Osteoblast (primary cell): Measurements from ENCODE around the gene PRRX1. TPM values are rescaled to one million over a fixed set of nuclear protein-coding genes. Genes with fewer than 3 reads are reported as not detected.

Experiments used
- DNase-seq: peaks from one replicate; pipeline ENCODE4 v3.0.0; 2011; ENCODE audit warnings: low spot score, mixed read lengths; ENCODE audit not compliant: insufficient read length; ENCODE audit errors: missing footprints
- H2AFZ ChIP-seq: 2 replicates; pipeline ENCODE4 v1.6.0; 2011; ENCODE audit warnings: mild to moderate bottlenecking, low read length
- H3K27ac ChIP-seq: 2 replicates; pipeline ENCODE4 v1.5.1; 2011; ENCODE audit warnings: mild to moderate bottlenecking, low read depth, low read length, moderate library complexity
- H3K27me3 ChIP-seq: 2 replicates; pipeline ENCODE4 v1.6.0; 2012; ENCODE audit warnings: mild to moderate bottlenecking, control low read depth, inconsistent platforms, low read length, moderate library complexity; ENCODE audit not compliant: insufficient read depth
- H3K36me3 ChIP-seq: 2 replicates; pipeline ENCODE4 v1.5.1; 2011; ENCODE audit warnings: mild to moderate bottlenecking, low read length, control low read depth, moderate library complexity; ENCODE audit not compliant: insufficient read depth
- H3K4me1 ChIP-seq: 2 replicates; pipeline ENCODE4 v1.5.1; 2011; ENCODE audit warnings: mild to moderate bottlenecking, low read length, control low read depth, moderate library complexity; ENCODE audit not compliant: insufficient read depth
- H3K4me2 ChIP-seq: 2 replicates; pipeline ENCODE4 v1.6.0; 2011; ENCODE audit warnings: mild to moderate bottlenecking, low read length; ENCODE audit not compliant: insufficient read depth
- H3K4me3 ChIP-seq: fragments of 200-600 bp; sonication (generic); 3 replicates; pipeline ENCODE4 v1.5.1; 2012; ENCODE audit warnings: mild to moderate bottlenecking, low read length, inconsistent platforms; ENCODE audit not compliant: insufficient read depth
- H3K79me2 ChIP-seq: 2 replicates; pipeline ENCODE4 v1.6.0; 2012; ENCODE audit warnings: mild to moderate bottlenecking, low read length, control low read depth, inconsistent platforms; ENCODE audit not compliant: insufficient read depth
- H3K9me3 ChIP-seq: 2 replicates; pipeline ENCODE4 v1.5.1; 2011; ENCODE audit warnings: low read depth, low read length, control low read depth
- H4K20me1 ChIP-seq: 2 replicates; pipeline ENCODE4 v1.6.0; 2012; ENCODE audit warnings: mild to moderate bottlenecking, low read length, control low read depth; ENCODE audit not compliant: insufficient read depth
- total RNA-seq: library from RNA; depleted of rRNA; stranded (reverse); fragments of >200 nt; gene quantifications from 2 replicates; pipeline ENCODE4 v1.2.3, GENCODE V29; 2012
- TF ChIP-seq, protein P1 (sequence below): IDR thresholded peaks from 2 replicates; pipeline ENCODE4 v1.5.1; 2011; ENCODE audit warnings: mild to moderate bottlenecking, low read depth, low read length, moderate library complexity; ENCODE audit errors: extremely low read depth

The PRRX1 gene
- total RNA-seq, 1 donor, result 307 TPM

DNA sequence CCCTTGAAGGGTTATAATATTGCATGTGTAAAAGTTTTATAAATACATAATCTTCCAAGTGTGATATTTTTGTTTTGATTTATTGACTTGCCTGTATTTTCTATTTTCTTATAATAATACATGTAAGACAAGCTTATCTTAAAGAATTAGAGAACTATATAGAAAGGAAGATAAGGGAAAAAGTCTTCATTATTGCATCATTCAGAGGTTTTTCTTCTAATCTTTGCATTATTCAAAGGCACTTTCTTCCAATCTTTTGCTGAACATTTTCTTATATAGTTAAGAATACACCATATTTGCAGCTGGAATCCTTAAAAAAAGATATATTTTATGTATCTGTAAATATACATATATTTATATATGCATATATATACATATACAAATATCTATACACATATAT is 33.4 kb downstream of the PRRX1 start:
- Histone ChIP-seq H3K27ac (peak overlapping the region; percentile 86), H3K4me2 (no peak overlapping the region), H4K20me1 (no peaks in the 10 kb centered on the region)

DNA sequence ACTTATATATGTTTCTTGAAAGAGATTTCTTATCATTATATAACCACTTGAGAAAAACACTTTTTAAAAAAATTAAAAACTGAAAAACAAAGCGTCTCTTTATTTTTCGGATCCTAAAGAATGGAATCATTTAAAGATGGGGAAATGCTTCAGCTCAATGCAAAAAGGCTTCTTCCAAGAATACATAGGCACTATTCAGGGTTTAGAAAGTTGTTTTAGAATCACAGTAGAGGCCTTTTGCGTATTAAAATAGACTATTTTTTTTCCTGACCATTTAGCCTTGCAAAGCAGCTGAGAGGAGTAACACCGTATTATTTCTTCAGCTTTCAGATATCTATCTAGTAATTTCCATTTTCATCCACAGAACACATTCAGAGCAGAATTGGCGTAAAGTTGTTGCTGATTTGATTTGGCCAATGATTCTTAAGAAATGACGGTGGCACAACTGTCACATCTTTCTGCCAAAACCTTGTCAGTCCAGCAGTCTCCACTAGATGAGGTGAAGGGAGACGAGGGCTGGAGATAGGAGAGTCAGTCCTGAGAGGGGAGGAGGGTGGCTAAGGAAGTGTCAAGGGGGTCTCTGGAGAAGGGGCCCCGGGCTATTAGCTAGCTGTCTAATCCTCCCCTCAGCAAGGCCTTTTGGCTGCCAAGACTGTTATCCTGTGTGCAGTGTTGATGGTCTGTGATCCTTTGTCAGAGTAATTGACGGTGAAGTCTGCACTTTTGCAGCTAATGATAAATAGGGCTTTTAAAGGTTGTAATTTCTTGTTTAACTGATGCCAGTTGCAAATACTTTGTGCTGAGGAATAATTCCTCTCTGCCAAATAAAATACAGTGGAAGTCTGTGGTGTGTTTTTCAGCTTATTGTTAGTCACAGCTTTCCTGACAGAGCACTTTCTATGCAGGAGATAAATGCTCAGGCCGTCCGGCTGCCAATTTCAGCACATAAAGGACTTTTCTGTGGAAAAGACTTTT is 34.7 kb downstream of the PRRX1 start:
- peaks cover 76% of the 10 kb centered on the region for H3K4me1 ChIP-seq
- H3K4me2 ChIP-seq, result peak overlapping the region; percentile 69
- peaks cover 76% of the 10 kb centered on the region for H3K79me2 ChIP-seq
- H3K27ac ChIP-seq, result peak overlapping the region; percentile 89
- peak; percentile 76 for DNase-seq
- TF ChIP-seq, protein P1, sequence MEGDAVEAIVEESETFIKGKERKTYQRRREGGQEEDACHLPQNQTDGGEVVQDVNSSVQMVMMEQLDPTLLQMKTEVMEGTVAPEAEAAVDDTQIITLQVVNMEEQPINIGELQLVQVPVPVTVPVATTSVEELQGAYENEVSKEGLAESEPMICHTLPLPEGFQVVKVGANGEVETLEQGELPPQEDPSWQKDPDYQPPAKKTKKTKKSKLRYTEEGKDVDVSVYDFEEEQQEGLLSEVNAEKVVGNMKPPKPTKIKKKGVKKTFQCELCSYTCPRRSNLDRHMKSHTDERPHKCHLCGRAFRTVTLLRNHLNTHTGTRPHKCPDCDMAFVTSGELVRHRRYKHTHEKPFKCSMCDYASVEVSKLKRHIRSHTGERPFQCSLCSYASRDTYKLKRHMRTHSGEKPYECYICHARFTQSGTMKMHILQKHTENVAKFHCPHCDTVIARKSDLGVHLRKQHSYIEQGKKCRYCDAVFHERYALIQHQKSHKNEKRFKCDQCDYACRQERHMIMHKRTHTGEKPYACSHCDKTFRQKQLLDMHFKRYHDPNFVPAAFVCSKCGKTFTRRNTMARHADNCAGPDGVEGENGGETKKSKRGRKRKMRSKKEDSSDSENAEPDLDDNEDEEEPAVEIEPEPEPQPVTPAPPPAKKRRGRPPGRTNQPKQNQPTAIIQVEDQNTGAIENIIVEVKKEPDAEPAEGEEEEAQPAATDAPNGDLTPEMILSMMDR, result no peak
- no peaks in the 10 kb centered on the region for H3K27me3 ChIP-seq
- no peaks in the 10 kb centered on the region for H3K36me3 ChIP-seq
- H4K20me1 ChIP-seq, result no peaks in the 10 kb centered on the region
- peak overlapping the region; percentile 25 for H2AFZ ChIP-seq
- H3K4me3 ChIP-seq, result peak overlapping the region; percentile 29
- H3K9me3 ChIP-seq, result no peaks in the 10 kb centered on the region

More for the DNA sequence above, 33.4 kb downstream of the PRRX1 start:
- Histone ChIP-seq H3K4me1 (peaks cover 85% of the 10 kb centered on the region), H3K27me3 (no peaks in the 10 kb centered on the region), H3K9me3 (no peaks in the 10 kb centered on the region), H3K36me3 (no peaks in the 10 kb centered on the region), H2AFZ (no peak overlapping the region), H3K4me3 (no peak overlapping the region), H3K79me2 (peaks cover 74% of the 10 kb centered on the region)
- TF ChIP-seq, protein P1, result no peak
- no peak for DNase-seq

DNA sequence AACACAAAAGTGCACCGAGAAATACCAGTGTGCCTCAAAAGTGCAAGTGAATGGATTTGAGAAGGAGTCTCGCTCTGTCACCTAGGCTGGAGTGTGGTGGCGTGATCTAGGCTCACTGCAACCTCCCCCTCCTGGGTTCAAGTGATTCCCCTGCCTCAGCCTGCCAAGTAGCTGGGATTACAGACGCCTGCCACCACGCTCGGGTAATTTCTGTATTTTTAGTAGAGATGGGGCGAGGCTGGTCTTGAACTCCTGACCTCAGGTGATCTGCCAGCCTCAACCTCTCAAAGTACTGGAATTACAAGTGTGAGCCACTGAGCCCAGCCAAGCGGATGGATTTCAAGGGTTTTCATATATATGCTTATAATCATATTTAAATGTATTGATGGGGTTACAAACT is 35.8 kb downstream of the PRRX1 start:
- H3K4me1 ChIP-seq, result peaks cover 76% of the 10 kb centered on the region
- H3K4me2 ChIP-seq, result no peak overlapping the region
- H3K79me2 ChIP-seq, result peaks cover 74% of the 10 kb centered on the region
- DNase-seq, result no peak
- peak overlapping the region; percentile 89 for H3K27ac ChIP-seq
- H3K9me3 ChIP-seq, result no peaks in the 10 kb centered on the region
- no peaks in the 10 kb centered on the region for H3K36me3 ChIP-seq
- no peak overlapping the region for H2AFZ ChIP-seq
- no peaks in the 10 kb centered on the region for H3K27me3 ChIP-seq
- H3K4me3 ChIP-seq, result no peak overlapping the region
- H4K20me1 ChIP-seq, result no peaks in the 10 kb centered on the region
- TF ChIP-seq, protein P1, result no peak
